Anterior cingulate cortex (tissue), 58 donors: ENCODE data around the gene NCEH1.
"Not testable (repeated sequence)": the region's sequence is repeated elsewhere in the genome, so short reads cannot be mapped to it uniquely, and the experiment has no call there.

Experiments used
- DNase-seq, 58 donors: peaks; one replicate each; lab custom pipeline; 2025; lab: John Stamatoyannopoulos, UW

NCEH1 gene

DNA sequence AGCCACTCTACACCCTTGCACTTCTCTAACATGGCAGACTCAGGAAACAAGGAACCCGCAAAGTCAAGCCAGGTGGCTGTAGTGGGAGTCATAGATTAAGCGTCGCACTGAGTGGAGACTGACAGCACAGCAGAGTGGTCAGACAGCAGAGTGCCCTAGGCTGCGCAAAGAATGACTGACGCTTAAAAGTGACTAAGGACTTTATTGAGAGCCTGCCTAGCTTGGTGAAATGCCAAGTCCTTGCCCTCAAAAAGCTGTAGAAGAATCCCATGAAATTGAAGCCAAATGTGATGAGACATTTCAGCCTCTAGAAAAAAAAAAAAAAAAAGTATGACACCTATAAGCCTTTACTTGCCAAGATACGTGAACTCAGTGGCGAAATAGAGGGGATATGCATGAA is 30.2 kb downstream of the NCEH1 start:
- DNase-seq, result no peak

DNA sequence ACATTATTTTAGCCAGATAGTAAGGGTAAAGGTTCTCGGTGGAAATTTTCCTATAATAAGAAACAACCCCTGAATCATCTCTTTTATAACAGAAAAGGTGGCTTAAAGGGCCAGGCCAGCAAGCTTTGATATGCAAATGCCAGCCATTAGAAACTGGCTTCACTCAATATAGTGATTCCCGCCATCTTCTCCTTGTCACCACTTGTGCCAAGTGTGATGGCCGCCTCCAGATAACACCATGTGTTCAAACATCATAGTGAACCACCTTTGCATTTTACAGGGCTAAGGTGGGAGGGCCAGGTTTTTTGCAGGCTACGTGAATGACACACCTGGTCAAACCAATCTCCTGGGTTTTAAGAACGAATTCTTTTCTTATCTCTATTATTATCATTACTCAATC is 31.3 kb downstream of the NCEH1 start:
- no peak for DNase-seq

DNA sequence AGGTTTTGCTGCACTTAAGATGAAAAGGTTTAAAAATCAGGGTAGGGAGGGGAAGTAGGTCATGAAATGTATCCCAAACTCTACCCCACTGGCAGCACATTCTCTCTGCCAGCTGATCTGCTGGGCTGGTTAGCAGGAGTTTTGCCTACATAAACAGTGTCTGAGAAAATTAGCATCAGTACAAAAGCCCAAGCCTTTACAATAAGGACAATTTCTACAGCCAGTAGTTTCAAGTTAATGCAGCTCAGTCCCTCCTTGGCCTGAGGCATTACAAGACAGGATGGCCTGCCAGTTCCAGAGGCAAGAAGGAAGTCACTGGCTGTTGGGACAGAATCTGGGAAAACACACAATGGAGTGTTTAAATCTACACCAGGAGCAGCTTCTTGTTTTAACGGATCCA is 32.8 kb downstream of the NCEH1 start:
- DNase-seq, result peak in 3 of 58 donors; percentile 14 to 32 (median 16)

DNA sequence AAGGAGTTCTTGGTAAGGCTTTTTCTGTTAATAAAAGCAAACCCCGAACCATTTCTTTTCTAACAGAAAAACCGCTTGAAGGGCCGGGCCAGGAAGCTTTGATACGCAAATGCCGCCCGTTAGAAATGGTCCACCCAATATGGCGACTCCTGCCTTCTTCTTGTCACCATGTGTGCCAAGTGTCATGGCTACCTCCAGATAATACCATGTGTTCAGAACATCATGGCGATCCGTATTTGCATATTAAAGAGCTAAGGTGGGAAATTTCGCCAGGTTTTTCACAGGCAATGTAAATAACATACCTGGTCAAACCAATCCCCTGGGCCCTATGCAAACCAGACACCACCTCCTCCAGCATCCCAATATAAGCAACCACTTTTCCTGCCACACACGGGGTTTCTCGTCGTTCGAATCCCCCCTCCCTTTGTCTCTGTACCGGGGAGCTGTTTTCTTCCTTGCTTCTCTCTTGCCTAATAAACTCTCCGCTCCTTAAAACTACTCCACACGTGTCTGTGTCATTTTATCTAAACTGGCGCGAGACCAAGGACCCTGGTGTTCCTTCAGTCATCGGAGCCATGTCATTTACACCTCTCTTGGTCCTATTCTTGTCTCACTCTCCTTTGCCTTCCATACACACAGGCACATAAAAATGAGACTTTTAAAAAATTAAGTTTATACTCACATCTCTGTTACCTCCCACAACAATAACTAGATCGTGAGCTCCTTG is 34.5 kb downstream of the NCEH1 start:
- no peak for DNase-seq

DNA sequence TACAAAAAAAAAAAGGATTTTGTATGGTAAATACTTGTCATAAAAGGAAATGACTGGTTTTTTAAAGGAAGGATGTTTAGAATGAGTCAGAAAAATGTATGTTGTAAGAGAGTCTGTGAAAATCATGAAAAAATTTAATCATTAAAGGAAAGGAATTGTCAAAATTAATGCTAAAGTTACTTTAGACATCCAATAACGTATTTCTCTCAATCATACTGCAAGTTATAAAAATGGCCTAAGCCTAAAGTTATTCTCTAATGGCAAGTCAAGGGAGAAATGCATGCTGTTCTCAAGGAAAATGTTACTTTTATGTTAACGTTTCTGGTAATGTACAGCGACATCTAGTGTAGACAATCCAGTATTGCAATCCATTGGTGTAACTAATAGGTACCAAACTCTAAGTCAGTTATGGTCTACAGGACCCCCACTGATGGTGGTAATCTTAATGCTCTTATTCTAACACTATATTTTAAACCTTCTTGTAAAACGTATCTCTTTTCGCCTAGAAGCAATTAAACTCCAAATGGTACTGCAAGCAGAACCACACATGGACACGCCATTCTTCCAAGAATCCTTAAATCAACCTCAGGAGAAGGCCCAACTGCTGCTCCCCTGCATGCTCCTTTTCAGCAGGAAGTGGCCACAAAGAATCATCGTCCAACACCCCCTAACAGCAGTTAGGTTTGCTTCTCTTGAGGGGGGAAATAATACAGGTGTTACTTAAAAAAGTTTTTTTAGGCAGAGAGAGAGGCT is 35.2 kb downstream of the NCEH1 start:
- DNase-seq, result no peak

DNA sequence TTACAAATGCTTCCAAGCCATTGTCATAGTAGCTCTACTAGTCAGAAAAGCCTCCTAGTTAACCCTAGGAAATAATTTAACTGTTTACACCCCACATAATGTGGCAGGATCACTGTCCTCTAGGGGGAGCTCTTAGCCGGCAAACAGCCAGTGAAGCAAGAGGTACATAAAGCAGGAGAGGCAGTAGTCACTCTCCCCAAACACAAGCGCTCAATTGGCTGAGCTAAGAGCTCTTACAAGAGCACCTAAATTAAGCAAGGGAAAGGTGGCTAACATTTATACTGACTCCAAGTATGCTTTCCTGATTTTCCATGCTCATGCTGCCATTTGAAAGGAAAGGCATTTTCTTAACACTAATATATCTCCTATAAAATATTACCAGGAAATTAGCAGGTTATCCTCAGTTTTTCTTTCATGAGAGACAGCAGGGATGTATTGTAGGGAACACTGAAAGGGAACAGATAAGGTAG is 37.6 kb downstream of the NCEH1 start:
- peak in 9 of 58 donors; percentile 8 to 32 (median 15) for DNase-seq

DNA sequence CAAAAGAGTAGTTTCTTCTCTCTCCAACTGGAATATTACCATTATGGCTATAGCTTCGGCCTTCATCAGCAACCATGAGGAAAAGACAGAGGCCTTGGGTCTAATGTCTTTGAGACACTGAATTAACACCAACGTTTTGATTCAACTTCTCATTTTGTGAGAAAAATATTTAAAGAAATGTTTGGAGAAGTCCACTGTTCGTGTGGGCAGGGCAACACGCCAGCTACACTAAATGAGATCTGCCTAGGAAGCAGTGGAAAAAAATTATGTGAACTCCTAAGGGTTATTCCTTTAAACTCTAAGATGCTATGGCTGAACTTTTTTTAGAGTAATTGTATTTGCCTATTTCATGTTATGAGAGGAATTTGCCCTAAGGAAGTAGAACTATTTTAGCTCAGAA is 41.8 kb downstream of the NCEH1 start:
- no peak for DNase-seq

DNA sequence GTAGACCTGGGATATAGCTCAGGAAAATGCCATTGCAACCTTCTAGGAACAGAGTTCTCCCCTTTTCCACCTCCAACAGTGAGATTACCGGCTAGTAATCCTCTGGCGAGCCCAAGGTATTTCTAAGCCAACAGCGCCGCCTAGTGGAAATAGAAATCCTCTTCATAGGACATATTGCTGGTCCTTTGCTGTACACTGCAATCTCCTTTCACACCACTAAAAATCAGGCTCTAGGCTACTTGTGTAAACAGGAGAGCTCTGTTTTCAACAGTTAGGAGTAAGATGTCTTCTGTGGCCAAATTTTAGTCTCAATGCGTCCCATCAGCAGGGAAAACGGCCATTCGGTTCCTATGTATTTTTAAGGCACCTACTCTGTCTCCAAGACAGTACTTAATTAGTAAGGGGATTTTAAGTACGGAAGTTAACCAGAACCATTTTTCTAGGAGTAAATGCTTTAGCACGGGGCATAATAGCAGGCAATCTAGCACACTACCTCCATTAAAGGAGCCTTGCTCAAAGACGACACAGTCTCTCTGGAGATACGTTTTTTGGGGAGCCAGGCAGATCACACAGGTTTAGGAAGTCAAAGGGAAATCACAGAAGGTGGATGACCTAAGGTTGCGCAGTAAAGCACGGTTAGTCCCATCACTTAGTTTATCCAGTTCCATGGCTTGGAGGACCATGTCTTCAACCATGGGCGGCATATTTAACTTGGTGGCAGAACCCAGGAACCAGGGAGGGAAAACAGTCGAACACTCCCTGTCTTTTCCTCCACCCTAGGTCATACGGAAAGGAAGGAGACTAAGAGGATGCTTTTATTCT is 43.8 kb downstream of the NCEH1 start:
- DNase-seq, result peak in 49 of 58 donors; percentile 2 to 86 (median 36)

DNA sequence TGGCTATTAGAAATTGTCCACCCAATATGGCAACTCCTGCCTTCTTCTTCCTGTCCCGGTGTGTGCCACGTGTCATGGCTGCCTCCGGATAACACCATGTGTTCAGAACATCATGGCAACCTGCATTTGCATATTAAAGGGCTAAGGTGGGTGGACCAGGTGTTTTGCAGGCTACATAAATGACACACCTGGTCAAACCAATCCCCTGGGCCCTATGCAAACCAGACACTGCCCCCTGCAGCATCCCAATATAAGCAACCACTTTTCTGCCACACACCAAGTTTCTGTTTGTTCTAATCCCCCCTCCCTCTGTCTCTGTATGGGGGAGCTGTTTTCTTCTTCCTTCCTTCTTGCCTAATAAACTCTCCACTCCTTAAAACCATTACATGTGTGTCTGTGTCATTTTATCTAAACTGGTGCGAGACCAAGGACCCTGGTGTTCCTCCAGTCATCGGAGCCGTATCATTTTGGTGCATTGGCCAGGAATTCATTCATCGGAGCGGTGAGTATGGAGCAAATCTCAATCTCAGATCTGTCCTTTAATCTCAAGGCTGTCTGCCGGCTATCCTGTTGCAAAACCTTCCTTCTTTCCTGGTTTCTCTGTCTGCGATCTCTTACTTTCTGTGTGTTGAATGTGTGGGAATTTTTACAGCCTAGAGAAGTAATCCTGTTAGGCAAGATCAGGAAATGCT is 44.5 kb downstream of the NCEH1 start:
- DNase-seq, result no peak

DNA sequence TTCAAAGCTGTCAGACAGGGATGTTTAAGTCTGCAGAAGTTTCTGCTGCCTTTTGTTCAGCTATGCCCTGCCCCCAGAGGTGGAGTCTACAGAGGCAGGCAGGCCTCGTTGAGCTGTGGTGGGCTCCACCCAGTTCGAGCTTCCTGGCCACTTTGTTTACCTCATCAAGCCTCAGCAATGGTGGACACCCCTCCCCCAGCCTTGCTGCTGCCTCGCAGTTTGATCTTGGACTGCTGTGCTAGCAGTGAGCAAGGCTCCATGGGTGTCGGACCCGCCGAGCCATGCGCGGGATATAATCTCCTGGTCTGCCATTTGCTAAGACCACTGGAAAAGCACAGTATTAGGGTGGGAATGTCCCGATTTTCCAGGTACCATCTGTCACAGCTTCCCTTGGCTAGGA is 45.4 kb downstream of the NCEH1 start:
- DNase-seq, result not testable (repeated sequence)

DNA sequence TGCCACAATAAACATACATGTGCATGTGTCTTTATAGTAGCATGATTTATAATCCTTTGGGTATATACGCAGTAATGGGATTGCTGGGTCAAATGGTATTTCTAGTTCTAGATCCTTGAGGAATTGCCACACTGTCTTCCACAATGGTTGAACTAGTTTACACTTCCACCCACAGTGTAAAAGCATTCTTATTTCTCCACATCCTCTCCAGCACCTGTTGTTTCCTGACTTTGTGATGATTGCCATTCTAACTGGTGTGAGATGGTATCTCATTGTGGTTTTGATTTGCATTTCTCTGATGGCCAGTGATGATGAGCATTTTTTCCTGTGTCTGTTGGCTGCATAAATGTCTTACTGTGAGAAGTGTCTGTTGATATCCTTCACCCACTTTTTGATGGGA is 50.4 kb downstream of the NCEH1 start:
- DNase-seq, result not testable (repeated sequence)

DNA sequence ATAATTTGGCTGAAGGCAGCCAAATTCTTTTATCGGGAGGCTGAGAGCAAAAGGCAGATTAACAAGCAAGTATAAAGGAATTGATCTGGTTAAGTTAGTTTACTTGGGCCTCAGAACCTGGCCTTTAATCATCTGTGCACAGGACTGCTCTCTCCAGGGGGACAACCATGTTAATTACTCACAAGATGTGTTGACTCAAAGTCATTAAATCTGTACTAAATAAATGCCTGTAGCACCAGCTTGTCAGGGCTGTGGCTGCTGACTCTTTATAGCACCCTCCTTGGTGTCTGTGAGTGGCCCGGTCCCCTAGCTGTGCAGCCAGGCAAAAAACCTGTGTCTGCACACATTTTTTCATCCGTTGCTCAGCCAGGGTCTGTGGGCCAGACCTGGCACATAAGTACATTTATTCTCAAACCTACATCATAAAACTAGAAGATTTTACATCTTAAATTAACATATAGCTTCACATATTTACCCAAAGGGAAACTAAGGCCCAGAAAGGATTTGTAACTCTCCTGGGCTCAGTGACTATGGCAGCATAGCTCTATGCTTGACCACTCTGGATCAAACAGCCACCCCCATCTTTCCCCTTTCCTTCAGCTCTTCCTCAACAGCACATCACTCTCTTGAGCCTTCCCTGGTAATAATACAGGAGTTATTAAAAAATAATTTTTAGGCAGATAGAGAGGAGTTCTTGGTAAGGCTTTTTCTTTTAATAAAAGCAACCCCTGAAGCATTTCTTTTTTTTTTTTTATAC is 51.4 kb downstream of the NCEH1 start:
- no peak for DNase-seq

DNA sequence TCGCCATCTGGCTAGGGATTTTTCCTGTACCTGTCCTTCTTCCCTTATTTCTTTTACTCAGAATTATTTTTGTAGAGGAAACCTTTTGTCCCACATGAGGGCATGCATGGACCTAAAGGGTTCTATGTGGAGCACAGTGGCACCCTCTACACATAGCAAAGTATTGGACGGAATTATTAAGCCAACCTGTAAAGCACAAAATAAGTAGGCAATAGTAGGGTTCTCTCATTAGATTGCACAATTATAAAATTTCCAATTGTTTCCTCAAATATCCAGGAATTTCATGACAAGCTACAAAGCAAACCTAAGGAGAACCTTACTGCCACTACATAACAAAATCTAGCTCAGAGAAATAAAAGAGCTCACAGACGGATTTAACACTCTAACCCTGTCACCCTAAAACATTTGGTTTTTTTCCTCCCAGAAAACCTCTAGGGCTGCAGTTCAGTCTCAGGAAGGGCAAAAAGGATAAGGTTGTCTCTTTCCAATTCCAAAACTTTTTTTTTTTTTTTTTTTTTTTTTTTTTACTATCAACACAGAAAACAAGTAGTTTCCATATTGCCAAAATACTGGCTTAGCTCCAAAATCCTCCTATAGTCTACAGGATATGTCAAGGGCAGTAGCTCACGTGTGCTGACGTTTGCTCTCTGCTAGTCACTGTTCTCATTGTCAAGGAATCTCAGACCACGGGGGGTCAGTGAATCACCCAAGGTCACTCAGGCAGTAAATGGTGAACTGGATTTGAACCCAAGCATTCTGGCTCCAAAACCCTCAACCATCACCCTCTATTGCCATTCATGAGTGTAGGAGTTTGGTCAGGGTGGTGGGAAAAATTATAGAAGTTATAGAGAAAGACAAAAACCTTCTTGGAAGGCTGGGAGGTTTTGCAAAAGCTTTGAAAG is 52.3 kb downstream of the NCEH1 start:
- DNase-seq, result no peak

DNA sequence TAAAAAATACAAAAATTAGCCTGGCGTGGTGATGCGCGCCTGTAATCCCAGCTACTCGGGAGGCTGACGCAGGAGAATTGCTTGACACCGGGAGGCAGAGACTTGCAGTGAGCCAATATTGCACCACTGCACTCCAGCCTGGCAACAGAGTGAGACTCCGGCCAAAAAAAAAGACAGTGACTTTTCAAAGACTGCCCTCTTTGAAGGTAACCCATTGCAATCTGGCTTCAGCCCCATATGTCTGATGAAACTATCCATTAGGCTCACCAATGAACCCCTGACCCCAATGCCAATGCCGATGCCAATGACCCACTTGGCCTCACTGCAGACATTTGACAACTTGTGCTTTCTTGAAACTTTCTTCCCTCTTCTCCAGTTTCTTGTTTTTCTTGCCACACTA is 54.3 kb downstream of the NCEH1 start:
- no peak for DNase-seq

DNA sequence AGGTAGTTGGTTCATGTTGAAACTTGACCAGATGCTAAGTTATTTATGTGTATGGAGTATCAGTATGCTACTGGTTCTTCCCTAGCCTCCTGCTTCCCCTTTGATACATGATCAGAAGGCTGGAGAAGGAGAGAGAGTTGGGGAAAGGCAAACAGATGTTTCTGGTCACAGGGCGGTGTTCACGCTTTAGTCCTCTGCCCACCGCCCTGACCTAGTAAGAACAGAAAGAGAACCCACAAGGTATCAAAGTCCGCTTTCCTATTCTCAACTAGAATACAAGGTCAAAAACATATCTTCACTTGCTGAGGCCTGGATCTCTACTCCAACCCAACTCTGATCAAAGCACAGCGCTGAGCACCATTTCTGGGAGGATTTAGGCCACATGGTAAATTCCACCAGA is 55.5 kb downstream of the NCEH1 start:
- DNase-seq, result no peak

DNA sequence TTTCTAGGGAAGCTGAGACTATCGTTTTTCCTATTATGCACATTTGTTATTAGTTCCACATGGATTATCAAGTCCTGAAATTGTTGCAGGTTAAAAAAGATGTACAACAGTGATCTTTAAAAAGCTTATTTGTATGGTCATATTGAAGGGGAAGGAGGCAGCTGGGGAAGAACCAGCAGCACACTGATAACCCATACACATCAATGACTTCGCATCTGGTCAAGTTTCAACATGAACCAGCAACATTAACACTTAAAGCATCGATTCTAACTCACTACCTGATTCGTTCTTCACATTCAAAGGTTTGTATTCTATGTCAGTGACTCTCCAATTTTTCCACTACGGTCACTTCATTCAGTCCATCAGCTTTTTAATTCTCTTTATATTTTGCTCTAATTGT is 56.4 kb downstream of the NCEH1 start:
- DNase-seq, result no peak

DNA sequence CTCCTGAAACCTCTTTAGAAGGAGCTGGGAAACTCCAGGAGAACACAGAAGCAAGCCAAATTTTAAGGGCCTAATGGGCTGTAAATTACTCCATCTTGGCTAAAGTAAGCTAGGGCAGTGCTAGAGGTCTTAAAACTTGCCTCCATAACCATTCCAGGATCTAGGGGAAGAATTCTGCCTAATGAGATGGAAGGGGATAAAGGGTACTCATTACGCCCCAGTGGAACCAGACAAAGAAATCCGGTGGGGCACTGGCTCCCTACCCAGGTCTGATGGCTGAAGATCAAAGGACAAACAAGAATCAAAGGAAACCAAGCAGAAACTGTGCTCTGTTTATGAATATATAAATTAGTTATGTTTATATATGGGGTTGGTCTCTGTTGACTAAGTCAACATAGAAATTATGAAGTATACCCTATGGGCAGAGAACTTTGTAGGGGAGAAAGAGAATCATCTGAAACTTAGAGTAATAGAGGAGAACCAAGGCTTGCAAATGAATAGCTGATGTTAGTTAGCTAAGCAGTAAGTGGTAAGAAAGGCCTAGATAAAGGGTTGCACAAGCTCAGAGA is 57.8 kb downstream of the NCEH1 start:
- DNase-seq, result peak in 6 of 58 donors; percentile 2 to 35 (median 16)

DNA sequence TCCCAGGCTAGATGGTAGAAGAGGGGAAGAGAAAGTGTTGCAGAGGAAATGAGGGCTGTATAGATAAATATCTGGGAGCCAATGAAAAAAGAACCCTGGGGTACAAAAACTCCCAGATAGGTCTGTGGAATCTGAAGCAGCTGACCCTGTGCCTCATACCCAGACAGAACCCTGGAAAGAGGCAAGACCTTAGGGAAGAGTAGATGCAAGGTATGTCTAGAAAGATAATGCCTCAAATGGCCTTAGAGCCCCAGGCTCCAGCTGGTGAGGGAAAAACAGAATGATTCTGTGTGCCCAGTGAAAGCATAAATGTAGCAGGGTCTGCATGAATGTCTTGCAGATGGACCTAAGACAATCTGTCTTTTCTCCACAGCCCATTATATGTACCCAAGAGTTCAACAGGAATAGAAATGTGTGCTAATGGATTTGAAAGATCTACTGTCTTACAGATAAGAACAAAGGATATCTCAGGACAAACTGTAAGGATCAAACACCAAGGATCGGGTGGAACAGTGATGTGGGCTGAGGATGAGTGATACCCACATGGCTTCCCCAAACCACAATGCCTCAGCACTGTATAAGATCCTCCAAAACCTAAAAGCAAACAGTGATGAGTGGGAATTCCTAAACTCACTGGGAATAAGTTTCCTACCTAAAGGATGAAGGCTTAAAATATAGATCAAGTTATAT is 58.8 kb downstream of the NCEH1 start:
- no peak for DNase-seq
